DOHH2 (cell line): ENCODE data around the gene MAP7D3.
"Not testable (repeated sequence)": the region's sequence is repeated elsewhere in the genome, so short reads cannot be mapped to it uniquely, and the experiment has no call there.

ENCODE experiments used
- H3F3A ChIP-seq: fragments of 200-600 bp; sonication (generic), shearing (Covaris generic); 2 replicates; pipeline ENCODE4 v1.6.0; 2016; ENCODE audit warnings: antibody characterized with exemption, mild to moderate bottlenecking; ENCODE audit not compliant: control insufficient read depth, insufficient read depth
- H3K27ac ChIP-seq: fragments of 200-600 bp; sonication (generic); 2 replicates; pipeline ENCODE4 v1.5.1; 2014; ENCODE audit warnings: low read depth, mild to moderate bottlenecking, low read length, moderate library complexity
- H3K27me3 ChIP-seq: fragments of 200-600 bp; sonication (generic); 2 replicates; pipeline ENCODE4 v1.6.1; 2014; ENCODE audit warnings: mild to moderate bottlenecking, low read length, mixed read lengths; ENCODE audit not compliant: control insufficient read depth
- H3K36me3 ChIP-seq: fragments of 200-600 bp; sonication (generic); 2 replicates; pipeline ENCODE4 v1.6.1; 2014; ENCODE audit warnings: mild to moderate bottlenecking, low read length, moderate library complexity, mixed read lengths; ENCODE audit not compliant: control insufficient read depth
- H3K4me1 ChIP-seq: fragments of 200-600 bp; sonication (generic); 2 replicates; pipeline ENCODE4 v1.6.1; 2014; ENCODE audit warnings: mild to moderate bottlenecking, low read length, mixed read lengths; ENCODE audit not compliant: control insufficient read depth
- H3K4me2 ChIP-seq: fragments of 200-600 bp; sonication (generic); 2 replicates; pipeline ENCODE4 v1.6.0; 2014; ENCODE audit warnings: mild to moderate bottlenecking, low read length, moderate library complexity
- H3K4me3 ChIP-seq: fragments of 200-600 bp; sonication (generic); 2 replicates; pipeline ENCODE4 v1.5.1; 2014; ENCODE audit warnings: mild to moderate bottlenecking, low read length, mixed read lengths
- H3K79me2 ChIP-seq: fragments of 200-600 bp; sonication (generic); 2 replicates; pipeline ENCODE4 v1.6.1; 2014; ENCODE audit warnings: mild to moderate bottlenecking, low read length, mixed read lengths; ENCODE audit not compliant: control insufficient read depth
- H3K9me2 ChIP-seq: fragments of 200-600 bp; sonication (generic); replicated peaks from 2 replicates; pipeline ENCODE4 v1.6.1; 2014; ENCODE audit warnings: mild to moderate bottlenecking, low read length, mixed read lengths; ENCODE audit not compliant: control insufficient read depth
- H3K9me3 ChIP-seq: fragments of 200-600 bp; sonication (generic); 2 replicates; pipeline ENCODE4 v1.6.1; 2014; ENCODE audit warnings: antibody characterized with exemption, low read length, mixed read lengths; ENCODE audit not compliant: control insufficient read depth, insufficient read depth
- H4K20me1 ChIP-seq: fragments of 200-600 bp; sonication (generic); 2 replicates; pipeline ENCODE4 v1.6.0; 2014; ENCODE audit warnings: low read depth, mild to moderate bottlenecking, antibody characterized with exemption, low read length, moderate library complexity; ENCODE audit not compliant: control insufficient read depth, insufficient read depth
- EZH2phosphoT487 ChIP-seq: fragments of 200-600 bp; sonication (generic); IDR thresholded peaks from 2 replicates; pipeline ENCODE4 v1.6.1; 2017; ENCODE audit warnings: borderline replicate concordance, mild to moderate bottlenecking, antibody characterized with exemption, low read length, moderate library complexity, mixed read lengths
- TF ChIP-seq, protein P1 (sequence below): fragments of 200-600 bp; sonication (generic); IDR thresholded peaks from one replicate; pipeline ENCODE4 v1.5.1; 2014; ENCODE audit warnings: antibody characterized with exemption, mild to moderate bottlenecking, low read depth, low read length; ENCODE audit not compliant: poor library complexity, severe bottlenecking

Gene MAP7D3

GRCh38 chrX:136250191-136251040 lies 784 bp downstream of the MAP7D3 start:
- H3K9me3 ChIP-seq, result no peaks in the 10 kb centered on the region
- H3K27ac ChIP-seq, result no peak overlapping the region
- H3K4me3 ChIP-seq, result peak overlapping the region; percentile 70
- no peaks in the 10 kb centered on the region for H3K9me2 ChIP-seq
- TF ChIP-seq, protein P1, sequence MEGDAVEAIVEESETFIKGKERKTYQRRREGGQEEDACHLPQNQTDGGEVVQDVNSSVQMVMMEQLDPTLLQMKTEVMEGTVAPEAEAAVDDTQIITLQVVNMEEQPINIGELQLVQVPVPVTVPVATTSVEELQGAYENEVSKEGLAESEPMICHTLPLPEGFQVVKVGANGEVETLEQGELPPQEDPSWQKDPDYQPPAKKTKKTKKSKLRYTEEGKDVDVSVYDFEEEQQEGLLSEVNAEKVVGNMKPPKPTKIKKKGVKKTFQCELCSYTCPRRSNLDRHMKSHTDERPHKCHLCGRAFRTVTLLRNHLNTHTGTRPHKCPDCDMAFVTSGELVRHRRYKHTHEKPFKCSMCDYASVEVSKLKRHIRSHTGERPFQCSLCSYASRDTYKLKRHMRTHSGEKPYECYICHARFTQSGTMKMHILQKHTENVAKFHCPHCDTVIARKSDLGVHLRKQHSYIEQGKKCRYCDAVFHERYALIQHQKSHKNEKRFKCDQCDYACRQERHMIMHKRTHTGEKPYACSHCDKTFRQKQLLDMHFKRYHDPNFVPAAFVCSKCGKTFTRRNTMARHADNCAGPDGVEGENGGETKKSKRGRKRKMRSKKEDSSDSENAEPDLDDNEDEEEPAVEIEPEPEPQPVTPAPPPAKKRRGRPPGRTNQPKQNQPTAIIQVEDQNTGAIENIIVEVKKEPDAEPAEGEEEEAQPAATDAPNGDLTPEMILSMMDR, result no peak
- TF ChIP-seq EZH2phosphoT487, result peak; percentile 55; the same call in 1 of the 2 replicates
- H3K36me3 ChIP-seq, result no peaks in the 10 kb centered on the region
- peaks cover 6% of the 10 kb centered on the region for H3K27me3 ChIP-seq
- no peaks in the 10 kb centered on the region for H3F3A ChIP-seq
- H3K4me2 ChIP-seq, result peak overlapping the region; percentile 60
- no peaks in the 10 kb centered on the region for H4K20me1 ChIP-seq
- H3K79me2 ChIP-seq, result no peaks in the 10 kb centered on the region
- peaks cover 7% of the 10 kb centered on the region; the same call in 1 of the 2 replicates for H3K4me1 ChIP-seq

- Histone ChIP-seq H3K4me1 (0 out of 2 replicates have a peak, but pooled peaks cover 2% of the 10 kb centered on the region), H3K9me2 (no peaks in the 10 kb centered on the region), H3K9me3 (no peaks in the 10 kb centered on the region), H3K36me3 (no peaks in the 10 kb centered on the region), H3F3A (no peaks in the 10 kb centered on the region), H4K20me1 (no peaks in the 10 kb centered on the region), H3K27me3 (peaks cover 6% of the 10 kb centered on the region), H3K4me2 (no peak overlapping the region), H3K79me2 (no peaks in the 10 kb centered on the region), H3K4me3 (no peak overlapping the region), H3K27ac (no peak overlapping the region)
- no peak for TF ChIP-seq EZH2phosphoT487
- TF ChIP-seq, protein P1, result no peak
These were observed 5.0 kb downstream of the MAP7D3 start for GRCh38 chrX:136246201-136246600.

GRCh38 chrX:136237849-136238248 lies 13.4 kb downstream of the MAP7D3 start:
- not testable (repeated sequence) for H3F3A ChIP-seq, H3K79me2 ChIP-seq, H3K27me3 ChIP-seq, H3K4me2 ChIP-seq, H3K9me3 ChIP-seq, H3K4me3 ChIP-seq, H3K27ac ChIP-seq, H3K36me3 ChIP-seq, H4K20me1 ChIP-seq, H3K9me2 ChIP-seq, H3K4me1 ChIP-seq

DNA sequence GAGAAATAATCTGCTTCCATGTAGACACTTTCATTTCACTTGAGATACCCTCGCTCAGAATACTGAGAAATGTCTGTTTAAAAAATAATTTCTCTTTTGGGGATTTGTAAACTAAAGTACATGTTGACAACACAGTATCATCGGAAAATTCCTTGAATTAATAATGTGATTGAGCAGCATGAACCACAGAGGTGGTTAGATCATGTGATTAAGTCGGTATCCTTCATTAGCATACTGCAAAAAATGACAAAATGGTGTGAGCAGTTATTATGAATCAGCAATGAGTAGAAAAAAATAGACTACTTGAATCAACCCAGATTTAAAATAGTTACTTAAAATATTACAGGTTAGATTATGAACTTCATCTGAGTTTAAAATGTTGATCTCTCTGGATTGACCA lies 14.1 kb downstream of the MAP7D3 start:
- no peaks in the 10 kb centered on the region for H3F3A ChIP-seq
- no peaks in the 10 kb centered on the region for H3K4me1 ChIP-seq
- H3K4me2 ChIP-seq, result no peak overlapping the region
- H3K27ac ChIP-seq, result no peak overlapping the region
- no peak overlapping the region for H3K4me3 ChIP-seq
- no peaks in the 10 kb centered on the region for H3K36me3 ChIP-seq
- H3K9me2 ChIP-seq, result no peaks in the 10 kb centered on the region
- no peaks in the 10 kb centered on the region for H3K9me3 ChIP-seq
- H3K79me2 ChIP-seq, result no peaks in the 10 kb centered on the region
- H4K20me1 ChIP-seq, result no peaks in the 10 kb centered on the region
- TF ChIP-seq, protein P1, result no peak
- no peak for TF ChIP-seq EZH2phosphoT487
- no peaks in the 10 kb centered on the region for H3K27me3 ChIP-seq
